ENCODE results near the gene RTEL1.

The RTEL1 gene

GRCh38 chr20:63733579-63734081, 75.5 kb downstream of the RTEL1 start:
- Histone ChIP-seq H3K9ac (ENCODE audit: low read depth, low read length) (no peak overlapping the region), H3K27me3 (ENCODE audit: control insufficient read depth, insufficient read depth, low read length) (no peaks in the 10 kb centered on the region), H3K36me3 (ENCODE audit: control insufficient read depth, insufficient read depth, low read length) (peaks cover 30% of the 10 kb centered on the region), H3K4me3 (ENCODE audit: low read depth, low read length) (no peak overlapping the region), H3K4me1 (ENCODE audit: control insufficient read depth, insufficient read depth, low read length) (no peaks in the 10 kb centered on the region), H3K9me3 (ENCODE audit: control insufficient read depth, insufficient read depth, low read length) (no peaks in the 10 kb centered on the region)

DNA sequence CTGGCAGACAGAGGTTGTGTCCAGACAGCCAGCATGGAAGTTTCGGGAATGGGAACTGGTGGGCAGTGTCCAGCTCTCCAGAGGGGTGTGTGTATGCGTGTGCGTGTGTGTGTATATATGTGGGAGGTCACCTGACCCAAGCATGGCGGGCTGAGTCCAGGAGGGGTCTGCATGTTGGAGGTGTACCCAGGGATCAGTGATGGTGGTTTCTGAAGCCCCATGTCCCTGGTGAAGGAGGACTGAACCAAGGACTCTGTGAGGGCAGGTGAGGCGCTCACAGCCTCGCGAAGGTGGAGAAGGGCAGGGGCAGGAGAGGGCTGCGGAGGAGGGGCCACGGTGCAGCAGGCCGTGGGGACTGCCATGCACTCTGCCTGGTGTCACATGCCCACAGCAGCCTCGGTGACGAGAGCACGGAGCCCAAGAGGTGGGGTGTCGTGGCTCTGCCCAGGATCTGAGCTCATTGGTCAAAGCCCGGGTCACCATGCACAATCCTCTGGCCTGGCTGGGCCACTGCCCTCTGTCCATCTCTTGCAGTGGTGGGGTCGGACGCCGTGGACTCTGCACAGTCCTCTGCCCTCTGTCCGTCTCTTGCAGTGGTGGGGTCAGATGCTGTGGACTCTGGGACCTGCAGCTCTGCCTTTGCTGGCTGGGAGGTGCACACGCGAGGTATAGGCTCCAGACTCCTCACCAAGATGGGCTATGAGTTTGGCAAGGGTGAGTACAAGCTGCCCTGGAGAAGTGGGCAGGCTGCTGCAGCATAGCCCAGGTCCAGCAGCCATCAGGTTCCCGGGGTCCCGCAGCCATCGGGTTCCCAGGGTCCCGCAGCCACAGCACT, 76.2 kb downstream of the RTEL1 start:
- H3K4me1 ChIP-seq (ENCODE audit: control insufficient read depth, insufficient read depth, low read length): no peaks in the 10 kb centered on the region
- no peaks in the 10 kb centered on the region for H3K27me3 ChIP-seq (ENCODE audit: control insufficient read depth, insufficient read depth, low read length)
- H3K9ac ChIP-seq (ENCODE audit: low read depth, low read length): no peak overlapping the region
- H3K4me3 ChIP-seq (ENCODE audit: low read depth, low read length): no peak overlapping the region
- peaks cover 30% of the 10 kb centered on the region for H3K36me3 ChIP-seq (ENCODE audit: control insufficient read depth, insufficient read depth, low read length)
- H3K9me3 ChIP-seq (ENCODE audit: control insufficient read depth, insufficient read depth, low read length): no peaks in the 10 kb centered on the region

DNA sequence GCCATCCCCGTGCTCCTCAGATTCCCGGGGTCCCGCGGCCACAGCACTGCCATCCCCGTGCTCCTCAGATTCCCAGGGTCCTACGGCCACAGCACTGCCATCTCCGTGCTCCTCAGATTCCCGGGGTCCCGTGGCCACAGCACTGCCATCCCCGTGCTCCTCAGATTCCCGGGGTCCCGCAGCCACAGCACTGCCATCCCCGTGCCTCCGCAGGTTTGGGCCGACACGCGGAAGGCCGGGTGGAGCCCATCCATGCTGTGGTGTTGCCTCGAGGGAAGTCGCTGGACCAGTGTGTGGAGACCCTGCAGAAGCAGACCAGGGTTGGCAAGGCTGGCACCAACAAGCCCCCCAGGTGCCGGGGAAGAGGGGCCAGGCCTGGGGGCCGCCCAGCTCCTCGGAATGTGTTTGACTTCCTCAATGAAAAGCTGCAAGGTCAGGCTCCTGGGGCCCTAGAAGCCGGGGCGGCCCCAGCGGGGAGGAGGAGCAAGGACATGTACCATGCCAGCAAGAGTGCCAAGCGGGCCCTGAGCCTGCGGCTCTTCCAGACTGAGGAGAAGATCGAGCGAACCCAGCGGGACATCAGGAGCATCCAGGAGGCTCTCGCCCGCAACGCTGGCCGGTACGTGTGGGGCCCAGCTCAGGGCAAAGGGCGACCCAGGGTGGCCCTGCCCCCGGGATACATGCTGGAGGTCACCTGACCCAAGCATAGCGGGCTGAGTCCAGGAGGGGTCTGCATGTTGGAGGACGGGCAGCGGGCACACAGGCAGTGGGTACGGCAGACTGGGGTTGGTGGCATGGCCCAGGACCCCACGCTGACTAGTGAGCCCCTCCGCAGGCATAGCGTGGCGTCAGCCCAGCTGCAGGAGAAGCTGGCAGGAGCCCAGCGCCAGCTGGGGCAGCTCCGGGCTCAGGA, 77.1 kb downstream of the RTEL1 start:
- H3K4me1 ChIP-seq (ENCODE audit: control insufficient read depth, insufficient read depth, low read length): no peaks in the 10 kb centered on the region
- H3K36me3 ChIP-seq (ENCODE audit: control insufficient read depth, insufficient read depth, low read length): peaks cover 27% of the 10 kb centered on the region
- H3K4me3 ChIP-seq (ENCODE audit: low read depth, low read length): no peak overlapping the region
- no peaks in the 10 kb centered on the region for H3K9me3 ChIP-seq (ENCODE audit: control insufficient read depth, insufficient read depth, low read length)
- no peaks in the 10 kb centered on the region for H3K27me3 ChIP-seq (ENCODE audit: control insufficient read depth, insufficient read depth, low read length)
- H3K9ac ChIP-seq (ENCODE audit: low read depth, low read length): no peak overlapping the region

DNA sequence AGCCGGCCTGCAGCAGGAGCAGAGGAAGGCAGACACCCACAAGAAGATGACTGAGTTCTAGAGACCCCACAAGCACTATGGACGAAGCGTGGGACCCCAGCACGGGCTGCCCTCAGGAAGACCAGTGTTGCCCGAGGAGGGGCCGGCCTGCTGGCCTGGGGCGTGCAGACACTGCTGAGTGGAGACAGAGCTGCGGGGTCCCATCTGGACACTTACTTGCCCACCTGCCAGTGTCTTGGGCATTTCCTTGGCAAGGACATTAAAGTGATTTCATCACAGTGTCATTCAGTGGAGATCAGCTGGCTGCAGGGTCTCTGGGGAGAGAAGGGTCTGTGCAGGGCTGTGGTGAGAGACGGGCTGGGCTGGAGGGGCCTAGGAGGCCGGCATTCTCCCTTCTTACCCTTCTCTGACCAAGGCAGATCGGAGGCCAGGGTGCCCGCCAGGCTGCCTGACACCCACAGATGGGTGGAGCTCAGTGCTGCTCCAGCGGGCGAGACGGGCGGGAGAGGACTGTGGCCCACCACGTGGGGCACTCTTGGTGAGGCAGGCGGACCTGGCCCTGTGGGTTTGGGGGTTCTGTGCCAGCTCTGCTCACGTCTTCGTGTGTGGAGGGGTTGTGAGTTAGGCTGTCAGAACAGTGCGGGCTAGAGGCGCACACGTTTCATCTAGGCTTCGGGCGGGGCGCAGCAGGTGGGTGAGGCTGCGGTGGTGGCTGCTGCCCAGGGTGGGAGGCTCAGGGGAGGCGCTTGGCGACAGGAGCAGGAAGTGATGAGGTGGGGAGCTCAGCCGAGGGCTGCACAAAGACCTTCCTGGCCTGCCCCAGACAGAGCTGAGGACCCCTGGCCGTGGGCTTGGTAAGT, 78.0 kb downstream of the RTEL1 start, which contains the start of gene LIME1:
TSS of gene LIME1 (plus strand) at position 806 of the 860 bp plus-strand sequence. CDS start 886 bp downstream, outside the sequence.
- H3K4me1 ChIP-seq (ENCODE audit: control insufficient read depth, insufficient read depth, low read length): no peaks in the 10 kb centered on the region
- H3K9ac ChIP-seq (ENCODE audit: low read depth, low read length): peak within 1 kb of the TSS; percentile 12
- no peaks in the 10 kb centered on the region for H3K9me3 ChIP-seq (ENCODE audit: control insufficient read depth, insufficient read depth, low read length)
- no peaks in the 10 kb centered on the region for H3K27me3 ChIP-seq (ENCODE audit: control insufficient read depth, insufficient read depth, low read length)
- peaks cover 27% of the 10 kb centered on the region for H3K36me3 ChIP-seq (ENCODE audit: control insufficient read depth, insufficient read depth, low read length)
- H3K4me3 ChIP-seq (ENCODE audit: low read depth, low read length): peak within 1 kb of the TSS; percentile 18

DNA sequence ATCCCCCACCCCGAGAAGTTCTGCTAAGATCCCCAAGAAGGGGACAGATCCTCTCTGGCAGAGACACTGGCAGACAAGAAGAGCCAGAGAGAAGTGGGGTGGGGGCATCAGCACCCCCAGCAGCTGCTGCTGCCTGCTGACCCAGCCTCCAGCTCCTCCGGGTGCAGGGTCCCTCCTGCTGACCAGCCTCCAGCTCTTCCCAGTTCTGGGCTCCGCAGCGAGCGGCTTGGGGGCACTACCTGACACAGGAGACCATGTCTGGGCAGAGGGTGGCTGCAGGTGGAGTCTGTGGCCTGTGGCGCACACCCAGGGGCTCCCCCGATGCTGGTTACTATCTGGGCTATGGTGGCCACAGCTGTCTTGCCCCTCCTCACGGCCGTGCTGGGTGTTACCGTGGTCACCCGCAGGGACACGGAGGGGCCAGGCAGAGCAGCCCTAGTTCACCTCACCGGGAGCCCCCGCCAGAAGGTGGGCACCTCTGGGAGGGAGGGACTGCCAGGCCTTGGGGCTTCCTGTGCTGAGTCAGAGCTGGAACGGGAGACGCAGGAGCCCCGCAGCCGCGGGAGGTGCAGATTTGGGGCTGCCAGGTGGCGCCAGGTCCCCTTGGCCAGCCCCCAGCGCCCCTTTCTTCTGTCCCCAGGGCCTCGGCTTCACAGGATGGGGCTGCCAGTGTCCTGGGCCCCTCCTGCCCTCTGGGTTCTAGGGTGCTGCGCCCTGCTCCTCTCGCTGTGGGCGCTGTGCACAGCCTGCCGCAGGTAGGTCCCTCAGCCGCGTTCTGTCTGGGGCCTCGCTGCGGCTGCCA, 79.0 kb downstream of the RTEL1 start:
- no peaks in the 10 kb centered on the region for H3K4me1 ChIP-seq (ENCODE audit: control insufficient read depth, insufficient read depth, low read length)
- H3K27me3 ChIP-seq (ENCODE audit: control insufficient read depth, insufficient read depth, low read length): no peaks in the 10 kb centered on the region
- peaks cover 33% of the 10 kb centered on the region for H3K36me3 ChIP-seq (ENCODE audit: control insufficient read depth, insufficient read depth, low read length)
- H3K9me3 ChIP-seq (ENCODE audit: control insufficient read depth, insufficient read depth, low read length): no peaks in the 10 kb centered on the region
- peak overlapping the region; percentile 18 for H3K4me3 ChIP-seq (ENCODE audit: low read depth, low read length)
- H3K9ac ChIP-seq (ENCODE audit: low read depth, low read length): peak overlapping the region; percentile 12

DNA sequence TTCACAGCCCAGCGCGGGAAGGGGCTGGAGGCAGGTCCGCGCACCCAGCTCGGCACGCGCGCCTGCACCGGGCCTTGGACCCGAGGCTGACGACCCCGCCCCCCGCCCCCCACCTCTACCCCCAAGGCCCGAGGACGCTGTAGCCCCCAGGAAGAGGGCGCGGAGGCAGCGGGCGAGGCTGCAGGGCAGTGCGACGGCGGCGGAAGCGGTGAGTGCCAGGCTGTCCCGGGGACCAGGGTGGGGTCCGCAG, 79.5 kb downstream of the RTEL1 start:
- no peaks in the 10 kb centered on the region for H3K27me3 ChIP-seq (ENCODE audit: control insufficient read depth, insufficient read depth, low read length)
- no peaks in the 10 kb centered on the region for H3K4me1 ChIP-seq (ENCODE audit: control insufficient read depth, insufficient read depth, low read length)
- H3K4me3 ChIP-seq (ENCODE audit: low read depth, low read length): peak overlapping the region; percentile 52
- H3K9me3 ChIP-seq (ENCODE audit: control insufficient read depth, insufficient read depth, low read length): no peaks in the 10 kb centered on the region
- no peak overlapping the region for H3K9ac ChIP-seq (ENCODE audit: low read depth, low read length)
- H3K36me3 ChIP-seq (ENCODE audit: control insufficient read depth, insufficient read depth, low read length): peaks cover 37% of the 10 kb centered on the region

- Histone ChIP-seq H3K9me3 (ENCODE audit: control insufficient read depth, insufficient read depth, low read length) (no peaks in the 10 kb centered on the region), H3K4me3 (ENCODE audit: low read depth, low read length) (peak overlapping the region; percentile 52), H3K36me3 (ENCODE audit: control insufficient read depth, insufficient read depth, low read length) (peaks cover 38% of the 10 kb centered on the region), H3K27me3 (ENCODE audit: control insufficient read depth, insufficient read depth, low read length) (no peaks in the 10 kb centered on the region), H3K9ac (ENCODE audit: low read depth, low read length) (no peak overlapping the region), H3K4me1 (ENCODE audit: control insufficient read depth, insufficient read depth, low read length) (no peaks in the 10 kb centered on the region)
Observed at GRCh38 chr20:63737945-63738686, 80.0 kb downstream of the RTEL1 start.

DNA sequence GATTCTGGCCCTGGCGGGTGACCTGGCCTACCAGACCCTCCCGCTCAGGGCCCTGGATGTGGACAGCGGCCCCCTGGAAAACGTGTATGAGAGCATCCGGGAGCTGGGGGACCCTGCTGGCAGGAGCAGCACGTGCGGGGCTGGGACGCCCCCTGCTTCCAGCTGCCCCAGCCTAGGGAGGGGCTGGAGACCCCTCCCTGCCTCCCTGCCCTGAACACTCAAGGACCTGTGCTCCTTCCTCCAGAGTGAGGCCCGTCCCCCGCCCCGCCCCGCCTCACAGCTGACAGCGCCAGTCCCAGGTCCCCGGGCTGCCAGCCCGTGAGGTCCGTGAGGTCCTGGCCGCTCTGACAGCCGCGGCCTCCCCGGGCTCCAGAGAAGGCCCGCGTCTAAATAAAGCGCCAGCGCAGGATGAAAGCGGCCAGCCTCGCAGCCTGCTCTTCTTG, 80.6 kb downstream of the RTEL1 start:
- H3K36me3 ChIP-seq (ENCODE audit: control insufficient read depth, insufficient read depth, low read length): peaks cover 40% of the 10 kb centered on the region
- H3K4me1 ChIP-seq (ENCODE audit: control insufficient read depth, insufficient read depth, low read length): no peaks in the 10 kb centered on the region
- H3K9me3 ChIP-seq (ENCODE audit: control insufficient read depth, insufficient read depth, low read length): no peaks in the 10 kb centered on the region
- no peaks in the 10 kb centered on the region for H3K27me3 ChIP-seq (ENCODE audit: control insufficient read depth, insufficient read depth, low read length)
- H3K4me3 ChIP-seq (ENCODE audit: low read depth, low read length): peak overlapping the region; percentile 52
- H3K9ac ChIP-seq (ENCODE audit: low read depth, low read length): no peak overlapping the region

- Histone ChIP-seq H3K9ac (ENCODE audit: low read depth, low read length) (peak within 1 kb of the TSS; percentile 73), H3K4me3 (ENCODE audit: low read depth, low read length) (peak within 1 kb of the TSS; percentile 70), H3K4me1 (ENCODE audit: control insufficient read depth, insufficient read depth, low read length) (no peaks in the 10 kb centered on the region), H3K9me3 (ENCODE audit: control insufficient read depth, insufficient read depth, low read length) (no peaks in the 10 kb centered on the region), H3K36me3 (ENCODE audit: control insufficient read depth, insufficient read depth, low read length) (peaks cover 36% of the 10 kb centered on the region), H3K27me3 (ENCODE audit: control insufficient read depth, insufficient read depth, low read length) (no peaks in the 10 kb centered on the region)
Observed at GRCh38 chr20:63739130-63740069, 81.3 kb downstream of the RTEL1 start, which contains the start of gene SLC2A4RG. Gene SLC2A4RG (plus strand): TSS chr20:63739776. CDS start chr20:63739913, 137 bp downstream.

Data from iPS-15b (cell line).